ENCODE measurements around the gene FNBP1.
"Not testable (repeated sequence)": the region's sequence is repeated elsewhere in the genome, so short reads cannot be mapped to it uniquely, and the experiment has no call there.

The FNBP1 gene

GRCh38 chr9:129989740-129990139 lies 53.2 kb downstream of the FNBP1 start:
- DNase-seq, result no peak

- DNase-seq, result no peak
Measured at GRCh38 chr9:129989362-129989708, 53.7 kb downstream of the FNBP1 start.

GRCh38 chr9:129988607-129989361 lies 54.2 kb downstream of the FNBP1 start:
- no peak for DNase-seq

GRCh38 chr9:129987941-129988340 lies 55.0 kb downstream of the FNBP1 start:
- no peak for DNase-seq

- no peak for DNase-seq
Measured at GRCh38 chr9:129987047-129987446, 55.9 kb downstream of the FNBP1 start.

GRCh38 chr9:129984589-129984988 lies 58.4 kb downstream of the FNBP1 start:
- DNase-seq, result not testable (repeated sequence)

GRCh38 chr9:129983891-129984290 lies 59.1 kb downstream of the FNBP1 start:
- no peak for DNase-seq

- DNase-seq, result no peak
Measured at GRCh38 chr9:129981180-129981907, 61.6 kb downstream of the FNBP1 start.

GRCh38 chr9:129980224-129980623 lies 62.8 kb downstream of the FNBP1 start:
- DNase-seq, result not testable (repeated sequence)

GRCh38 chr9:129979071-129979745 lies 63.8 kb downstream of the FNBP1 start:
- no peak for DNase-seq

- no peak for DNase-seq
Measured at GRCh38 chr9:129972816-129973215, 70.2 kb downstream of the FNBP1 start.

GRCh38 chr9:129968690-129969485 lies 74.1 kb downstream of the FNBP1 start:
- DNase-seq, result no peak

- no peak for DNase-seq
Measured at GRCh38 chr9:129964901-129965734, 77.9 kb downstream of the FNBP1 start.

- no peak for DNase-seq
Measured at GRCh38 chr9:129962889-129963703, 79.9 kb downstream of the FNBP1 start.

- DNase-seq, result no peak
Measured at GRCh38 chr9:129962451-129962864, 80.5 kb downstream of the FNBP1 start.

- no peak for DNase-seq
Measured at GRCh38 chr9:129958796-129959195, 84.2 kb downstream of the FNBP1 start.

GRCh38 chr9:129954868-129955550 lies 88.0 kb downstream of the FNBP1 start:
- DNase-seq, result no peak

- no peak for DNase-seq
Measured at GRCh38 chr9:129953736-129954135, 89.3 kb downstream of the FNBP1 start.

- DNase-seq, result no peak
Measured at GRCh38 chr9:129952337-129952736, 90.7 kb downstream of the FNBP1 start.

- DNase-seq, result no peak
Measured at GRCh38 chr9:129949821-129950220, 93.2 kb downstream of the FNBP1 start.

GRCh38 chr9:129948626-129949025 lies 94.4 kb downstream of the FNBP1 start:
- not testable (repeated sequence) for DNase-seq
